HEK293T (cell line): ENCODE measurements around the gene ZNF512B.

Source experiments
- CTCF ChIA-PET: fragments of 350-600 bp; formaldehyde crosslinking; extraction: SDS; loops from one replicate; lab custom pipeline; 2021; ENCODE audit warnings: antibody characterized with exemption, inconsistent platforms; lab: Yijun Ruan, JAX
- POLR2A ChIA-PET: fragments of 350-600 bp; formaldehyde crosslinking; extraction: SDS; loops from one replicate; lab custom pipeline; 2020; ENCODE audit warnings: antibody characterized with exemption, inconsistent platforms; lab: Yijun Ruan, JAX
- DNase-seq: peaks from one replicate; pipeline ENCODE4 v3.0.0; 2012; ENCODE audit warnings: mixed read lengths; ENCODE audit errors: extremely low spot score
- ARNT ChIP-seq: fragments of 450-650 bp; IDR thresholded peaks from 2 replicates; pipeline ENCODE4 v1.6.1; 2017; ENCODE audit warnings: mild to moderate bottlenecking
- BHLHE40 ChIP-seq: fragments of 450-650 bp; IDR thresholded peaks from 2 replicates; pipeline ENCODE4 v1.6.1; 2016; ENCODE audit warnings: mild to moderate bottlenecking, moderate library complexity, borderline replicate concordance
- CTBP1 ChIP-seq: fragments of 450-650 bp; IDR thresholded peaks from 2 replicates; pipeline ENCODE4 v1.6.1; 2016; ENCODE audit warnings: borderline replicate concordance
- ELF4 ChIP-seq: fragments of 450-650 bp; IDR thresholded peaks from 2 replicates; pipeline ENCODE4 v1.6.1; 2017; ENCODE audit warnings: antibody characterized with exemption
- FOXA1 ChIP-seq: fragments of 450-650 bp; IDR thresholded peaks from 2 replicates; pipeline ENCODE4 v1.6.1; 2016; ENCODE audit warnings: mild to moderate bottlenecking
- FOXK2 ChIP-seq: fragments of 450-650 bp; IDR thresholded peaks from 2 replicates; pipeline ENCODE4 v1.6.1; 2016; ENCODE audit warnings: mild to moderate bottlenecking
- FOXM1 ChIP-seq: fragments of 450-650 bp; IDR thresholded peaks from 2 replicates; pipeline ENCODE4 v1.6.1; 2017; ENCODE audit warnings: mild to moderate bottlenecking, borderline replicate concordance
- HDGF ChIP-seq: fragments of 450-650 bp; IDR thresholded peaks from 2 replicates; pipeline ENCODE4 v1.6.1; 2017; ENCODE audit warnings: antibody characterized with exemption, borderline replicate concordance
- L3MBTL2 ChIP-seq: fragments of 450-650 bp; conservative IDR thresholded peaks from 2 replicates; pipeline ENCODE4 v1.6.1; 2016; ENCODE audit warnings: mild to moderate bottlenecking
- LEF1 ChIP-seq: fragments of 450-650 bp; IDR thresholded peaks from 2 replicates; pipeline ENCODE4 v1.6.1; 2017; ENCODE audit warnings: mild to moderate bottlenecking, borderline replicate concordance
- NFRKB ChIP-seq: fragments of 450-650 bp; IDR thresholded peaks from 2 replicates; pipeline ENCODE4 v1.6.1; 2016; ENCODE audit warnings: mild to moderate bottlenecking, moderate library complexity
- SP1 ChIP-seq: fragments of 450-650 bp; IDR thresholded peaks from 2 replicates; pipeline ENCODE4 v1.6.1; 2017
- SUZ12 ChIP-seq: fragments of 450-650 bp; IDR thresholded peaks from 2 replicates; pipeline ENCODE4 v1.6.1; 2016; ENCODE audit warnings: mild to moderate bottlenecking
- TARDBP ChIP-seq: fragments of 450-650 bp; IDR thresholded peaks from 2 replicates; pipeline ENCODE4 v1.6.1; 2016
- ZNF384 ChIP-seq: fragments of 450-650 bp; IDR thresholded peaks from 2 replicates; pipeline ENCODE4 v1.6.1; 2016
- TF ChIP-seq, protein P1 (sequence below): fragments of 450-650 bp; IDR thresholded peaks from 2 replicates; pipeline ENCODE4 v1.6.1; 2016

The ZNF512B gene

DNA sequence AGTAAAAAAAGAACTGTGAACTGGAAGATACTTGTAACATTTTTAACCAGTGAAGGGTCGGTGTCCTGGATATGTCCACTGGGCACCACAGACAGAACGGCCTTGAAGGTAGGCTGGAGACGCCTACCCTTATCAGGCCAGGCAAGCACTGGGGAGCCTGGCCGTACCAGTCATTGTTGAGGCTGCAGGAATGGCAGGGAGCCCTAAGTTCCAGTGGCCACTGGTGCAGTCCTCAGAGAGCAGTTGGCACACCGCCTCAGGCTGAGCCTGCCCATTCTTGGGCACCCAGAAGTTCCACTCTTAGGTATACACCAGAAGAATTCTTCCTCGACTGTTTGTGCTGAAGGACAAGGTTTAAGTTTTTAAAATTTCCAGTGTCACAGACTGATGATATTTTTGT, 54.3 kb downstream of the ZNF512B start:
- no peak for DNase-seq
- ChIA-PET CTCF (no interaction called here), POLR2A (no interaction called here)
- no peak for TF ChIP-seq CTBP1
- TF ChIP-seq HDGF: no peak
- no peak for TF ChIP-seq ARNT
- TF ChIP-seq, protein P1, sequence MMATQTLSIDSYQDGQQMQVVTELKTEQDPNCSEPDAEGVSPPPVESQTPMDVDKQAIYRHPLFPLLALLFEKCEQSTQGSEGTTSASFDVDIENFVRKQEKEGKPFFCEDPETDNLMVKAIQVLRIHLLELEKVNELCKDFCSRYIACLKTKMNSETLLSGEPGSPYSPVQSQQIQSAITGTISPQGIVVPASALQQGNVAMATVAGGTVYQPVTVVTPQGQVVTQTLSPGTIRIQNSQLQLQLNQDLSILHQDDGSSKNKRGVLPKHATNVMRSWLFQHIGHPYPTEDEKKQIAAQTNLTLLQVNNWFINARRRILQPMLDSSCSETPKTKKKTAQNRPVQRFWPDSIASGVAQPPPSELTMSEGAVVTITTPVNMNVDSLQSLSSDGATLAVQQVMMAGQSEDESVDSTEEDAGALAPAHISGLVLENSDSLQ: no peak
- no peak for TF ChIP-seq ELF4
- no peak for TF ChIP-seq TARDBP
- TF ChIP-seq SP1: no peak
- TF ChIP-seq BHLHE40: no peak
- TF ChIP-seq FOXK2: no peak
- no peak for TF ChIP-seq L3MBTL2
- TF ChIP-seq ZNF384: no peak
- no peak for TF ChIP-seq NFRKB
- TF ChIP-seq SUZ12: no peak
- no peak for TF ChIP-seq FOXM1
- no peak for TF ChIP-seq LEF1
- no peak for TF ChIP-seq FOXA1

DNA sequence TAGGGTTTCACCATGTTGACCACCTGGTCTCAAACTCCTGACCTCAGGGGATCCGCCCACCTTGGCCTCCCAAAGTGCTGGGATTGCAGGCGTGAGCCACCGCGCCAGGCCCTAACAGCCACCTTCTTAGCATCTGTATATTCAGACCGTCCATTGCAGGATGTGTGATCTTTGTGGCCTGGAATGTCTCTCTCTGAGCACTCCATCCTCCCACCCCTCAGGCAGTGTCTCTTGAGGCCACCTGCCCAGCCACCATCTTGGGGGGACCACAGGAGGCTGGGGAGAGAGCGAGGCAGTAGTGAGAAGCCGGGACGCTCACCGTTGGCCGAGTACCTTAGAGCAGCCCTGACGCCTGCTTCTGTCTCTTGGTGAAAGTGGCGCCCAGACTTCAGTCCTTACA, 56.0 kb downstream of the ZNF512B start:
- POLR2A ChIA-PET: no interaction called here
- DNase-seq: no peak

DNA sequence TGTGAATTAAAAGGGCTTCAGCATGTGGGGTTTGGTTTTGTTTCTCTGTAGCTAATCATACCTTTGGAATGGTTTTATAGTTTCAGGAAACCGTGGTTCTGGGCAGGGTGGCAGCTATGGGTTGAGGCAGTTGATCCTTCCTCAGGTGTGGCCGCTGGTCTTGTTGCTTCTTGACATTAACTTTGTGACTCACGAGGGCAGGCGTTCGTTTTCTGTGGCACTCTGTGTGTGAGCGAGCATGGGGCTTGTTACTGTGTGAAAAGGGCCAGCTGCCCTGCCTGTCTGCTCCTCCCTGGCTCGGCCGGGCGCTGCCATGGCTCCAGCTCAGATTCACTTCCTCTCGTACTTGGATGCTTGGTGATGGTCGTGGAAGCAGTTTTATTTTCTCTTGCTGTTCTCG, 58.6 kb downstream of the ZNF512B start:
- ChIA-PET POLR2A (interaction anchor here (0.6 to 1.2 kb wide), 3 partner anchors 16 to 182 kb away, joined by 3 to 4 read pairs (median 3); partner anchors contain the start of gene UCKL1), CTCF (no interaction called here)
- no peak for DNase-seq
- TF ChIP-seq NFRKB: no peak
- no peak for TF ChIP-seq ARNT
- TF ChIP-seq L3MBTL2: no peak
- TF ChIP-seq, protein P1: no peak
- TF ChIP-seq SP1: no peak
- no peak for TF ChIP-seq FOXM1
- TF ChIP-seq HDGF: no peak
- TF ChIP-seq ZNF384: no peak
- no peak for TF ChIP-seq FOXK2
- TF ChIP-seq SUZ12: no peak
- no peak for TF ChIP-seq LEF1
- no peak for TF ChIP-seq TARDBP
- no peak for TF ChIP-seq BHLHE40
- no peak for TF ChIP-seq CTBP1
- TF ChIP-seq ELF4: no peak
- no peak for TF ChIP-seq FOXA1

More for the DNA sequence above, 56.0 kb downstream of the ZNF512B start:
- CTCF ChIA-PET: no interaction called here
- TF ChIP-seq SUZ12: no peak
- TF ChIP-seq FOXK2: no peak
- TF ChIP-seq HDGF: no peak
- no peak for TF ChIP-seq BHLHE40
- TF ChIP-seq SP1: no peak
- no peak for TF ChIP-seq ZNF384
- TF ChIP-seq FOXM1: no peak

DNA sequence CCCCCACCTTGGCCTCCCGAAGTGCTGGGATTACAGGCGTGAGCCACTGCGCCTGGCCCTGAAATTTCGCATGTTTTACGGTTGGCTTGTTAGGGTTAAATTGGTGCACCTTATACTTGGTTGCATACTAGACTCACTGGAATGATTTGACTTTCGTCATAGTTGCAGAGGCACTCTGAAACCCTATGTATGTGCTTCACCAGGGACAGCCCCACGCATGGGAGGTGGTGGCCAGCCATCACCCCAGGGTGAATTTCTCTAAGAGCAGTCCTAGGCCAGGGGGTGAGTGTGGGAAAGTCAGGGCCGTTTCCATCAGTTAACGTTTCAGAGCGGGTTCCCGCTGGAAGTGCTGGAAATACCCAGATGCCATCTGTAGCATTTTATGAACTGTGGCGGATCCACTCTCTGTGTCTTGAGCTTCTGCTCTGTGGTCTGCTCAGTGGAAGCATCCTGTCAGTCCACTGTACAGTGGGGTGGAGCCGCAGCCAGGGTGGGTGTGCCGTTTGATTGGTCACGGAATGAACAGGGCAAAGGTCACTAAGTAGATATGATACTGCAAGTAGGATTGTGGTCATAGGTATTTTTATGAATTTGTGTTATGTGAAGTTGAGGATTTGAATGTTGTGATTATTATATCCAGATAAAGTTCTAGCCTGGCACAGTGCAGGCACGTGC, 61.6 kb downstream of the ZNF512B start:
- CTCF ChIA-PET: interaction anchor here (0.6 kb wide), 2 partner anchors 49 to 89 kb away, joined by 3 to 4 read pairs; no protein-coding TSS in a partner anchor
- TF ChIP-seq HDGF (no peak), ZNF384 (no peak), SP1 (no peak), ARNT (no peak), FOXA1 (no peak), FOXK2 (no peak), LEF1 (no peak), FOXM1 (no peak), L3MBTL2 (no peak), NFRKB (no peak), CTBP1 (no peak), ELF4 (no peak), SUZ12 (no peak)
- TF ChIP-seq, protein P1: no peak
- DNase-seq: no peak
- POLR2A ChIA-PET: no interaction called here
